ENCODE measurements around the gene TMEM179. TPM values are rescaled to one million over a fixed set of nuclear protein-coding genes. Genes with fewer than 3 reads are reported as not detected.

The TMEM179 gene
- total RNA-seq, 2 donors from 2014 or later: 1.4 to 6.0 TPM

DNA sequence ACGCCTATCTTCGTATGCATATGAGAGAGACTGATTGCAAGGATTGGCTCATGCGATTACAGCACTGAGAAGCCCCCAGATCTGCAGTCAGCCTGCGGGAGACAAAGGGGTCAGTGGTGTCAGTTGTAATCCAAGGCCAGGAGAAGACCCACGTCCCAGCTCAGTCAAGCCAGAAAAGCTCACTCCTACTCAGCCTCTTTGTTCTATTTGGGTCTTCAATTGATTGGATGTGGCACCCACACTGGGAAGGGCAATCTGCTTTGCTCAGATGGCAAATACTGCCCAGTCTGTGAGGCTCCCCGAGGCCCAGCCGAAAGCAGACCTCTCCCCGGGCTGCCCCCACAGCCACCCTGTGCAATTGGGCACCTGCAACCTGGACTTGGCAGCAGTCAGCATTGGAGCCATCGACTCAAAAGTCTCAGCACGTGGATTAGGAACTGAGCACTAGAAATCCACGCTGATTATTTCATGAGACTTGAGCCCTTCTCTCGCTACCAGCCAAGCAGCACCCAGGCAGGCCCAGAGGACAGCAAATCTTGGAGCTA is 39.6 kb upstream of the TMEM179 start:
- intact Hi-C loops (cut with DNase I): no loop called here
- H3K4me3 ChIP-seq: no peak overlapping the region
- H3K4me1 ChIP-seq (replicated peaks): no peaks in the 10 kb centered on the region
- 84% methylated on average over 12 of the region's 12 CpGs for WGBS
- no peak overlapping the region for H3K27ac ChIP-seq
- TF ChIP-seq, protein P1, sequence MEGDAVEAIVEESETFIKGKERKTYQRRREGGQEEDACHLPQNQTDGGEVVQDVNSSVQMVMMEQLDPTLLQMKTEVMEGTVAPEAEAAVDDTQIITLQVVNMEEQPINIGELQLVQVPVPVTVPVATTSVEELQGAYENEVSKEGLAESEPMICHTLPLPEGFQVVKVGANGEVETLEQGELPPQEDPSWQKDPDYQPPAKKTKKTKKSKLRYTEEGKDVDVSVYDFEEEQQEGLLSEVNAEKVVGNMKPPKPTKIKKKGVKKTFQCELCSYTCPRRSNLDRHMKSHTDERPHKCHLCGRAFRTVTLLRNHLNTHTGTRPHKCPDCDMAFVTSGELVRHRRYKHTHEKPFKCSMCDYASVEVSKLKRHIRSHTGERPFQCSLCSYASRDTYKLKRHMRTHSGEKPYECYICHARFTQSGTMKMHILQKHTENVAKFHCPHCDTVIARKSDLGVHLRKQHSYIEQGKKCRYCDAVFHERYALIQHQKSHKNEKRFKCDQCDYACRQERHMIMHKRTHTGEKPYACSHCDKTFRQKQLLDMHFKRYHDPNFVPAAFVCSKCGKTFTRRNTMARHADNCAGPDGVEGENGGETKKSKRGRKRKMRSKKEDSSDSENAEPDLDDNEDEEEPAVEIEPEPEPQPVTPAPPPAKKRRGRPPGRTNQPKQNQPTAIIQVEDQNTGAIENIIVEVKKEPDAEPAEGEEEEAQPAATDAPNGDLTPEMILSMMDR (IDR thresholded peaks at IDR 0.05): no peak
- no peak for TF ChIP-seq POLR2A (IDR thresholded peaks at IDR 0.05)
- TF ChIP-seq POLR2AphosphoS5 (IDR thresholded peaks at IDR 0.05): no peak
- no peaks in the 10 kb centered on the region for H3K9me3 ChIP-seq
- no peak for DNase-seq (ENCODE audit: low spot score)
- no peaks in the 10 kb centered on the region for H3K36me3 ChIP-seq
- no peaks in the 10 kb centered on the region for H3K27me3 ChIP-seq (replicated peaks; ENCODE audit: insufficient read depth)

DNA sequence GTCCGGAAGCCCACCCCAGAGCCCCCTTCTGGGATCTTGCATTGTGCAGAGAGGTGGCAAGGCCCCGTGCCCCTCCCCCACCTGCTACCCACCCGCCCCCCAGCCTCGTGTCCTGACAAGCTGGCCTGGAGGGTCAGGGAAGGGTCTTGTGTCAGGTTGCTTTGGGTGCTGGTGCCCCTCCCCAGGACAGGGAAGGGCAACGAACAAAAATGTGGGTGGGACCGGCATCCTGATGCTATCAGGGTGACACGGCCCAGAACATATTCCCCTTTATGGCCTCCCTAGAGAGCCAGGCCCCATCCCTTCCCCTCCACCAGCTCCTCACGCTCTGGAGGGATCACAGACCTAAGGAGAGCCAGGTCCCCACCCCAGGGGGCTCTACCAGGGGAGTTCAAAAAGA is 38.7 kb upstream of the TMEM179 start:
- H3K4me1 ChIP-seq (replicated peaks): no peaks in the 10 kb centered on the region
- H3K9me3 ChIP-seq: no peaks in the 10 kb centered on the region
- no peaks in the 10 kb centered on the region for H3K27me3 ChIP-seq (replicated peaks; ENCODE audit: insufficient read depth)
- TF ChIP-seq, protein P1 (IDR thresholded peaks at IDR 0.05): no peak
- TF ChIP-seq POLR2AphosphoS5 (IDR thresholded peaks at IDR 0.05): no peak
- TF ChIP-seq POLR2A (IDR thresholded peaks at IDR 0.05): no peak
- 38% methylated on average over 7 of the region's 8 CpGs for WGBS
- no peak for DNase-seq (ENCODE audit: low spot score)
- no peak overlapping the region for H3K27ac ChIP-seq
- no peak overlapping the region for H3K4me3 ChIP-seq
- intact Hi-C loops (cut with DNase I): no loop called here
- no peaks in the 10 kb centered on the region for H3K36me3 ChIP-seq

DNA sequence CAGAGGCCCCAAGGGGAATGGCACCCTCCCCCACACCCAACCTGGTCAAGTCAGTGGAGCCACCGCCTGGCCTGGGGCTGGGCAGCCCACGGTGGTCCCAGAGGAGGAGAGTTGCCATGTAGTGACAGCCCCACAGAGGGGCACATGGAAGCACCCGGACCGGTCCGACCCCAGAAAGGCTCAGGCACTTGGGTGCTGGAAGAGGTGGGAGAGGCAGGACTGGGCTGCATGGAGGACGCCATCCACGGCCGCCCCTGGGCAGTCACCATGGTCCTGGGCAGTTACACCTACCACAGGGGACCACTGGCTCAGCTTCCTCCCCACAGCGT is 37.9 kb upstream of the TMEM179 start:
- TF ChIP-seq, protein P1 (IDR thresholded peaks at IDR 0.05): no peak
- TF ChIP-seq POLR2A (IDR thresholded peaks at IDR 0.05) (no peak), POLR2AphosphoS5 (IDR thresholded peaks at IDR 0.05) (no peak)
- DNase-seq (ENCODE audit: low spot score): no peak
- Histone ChIP-seq H3K4me1 (replicated peaks) (no peaks in the 10 kb centered on the region), H3K36me3 (no peaks in the 10 kb centered on the region), H3K9me3 (no peaks in the 10 kb centered on the region), H3K27ac (no peak overlapping the region), H3K4me3 (no peak overlapping the region), H3K27me3 (replicated peaks; ENCODE audit: insufficient read depth) (no peaks in the 10 kb centered on the region)
- WGBS: 93% methylated on average over 9 of the region's 9 CpGs
- intact Hi-C loops (cut with DNase I): no loop called here

DNA sequence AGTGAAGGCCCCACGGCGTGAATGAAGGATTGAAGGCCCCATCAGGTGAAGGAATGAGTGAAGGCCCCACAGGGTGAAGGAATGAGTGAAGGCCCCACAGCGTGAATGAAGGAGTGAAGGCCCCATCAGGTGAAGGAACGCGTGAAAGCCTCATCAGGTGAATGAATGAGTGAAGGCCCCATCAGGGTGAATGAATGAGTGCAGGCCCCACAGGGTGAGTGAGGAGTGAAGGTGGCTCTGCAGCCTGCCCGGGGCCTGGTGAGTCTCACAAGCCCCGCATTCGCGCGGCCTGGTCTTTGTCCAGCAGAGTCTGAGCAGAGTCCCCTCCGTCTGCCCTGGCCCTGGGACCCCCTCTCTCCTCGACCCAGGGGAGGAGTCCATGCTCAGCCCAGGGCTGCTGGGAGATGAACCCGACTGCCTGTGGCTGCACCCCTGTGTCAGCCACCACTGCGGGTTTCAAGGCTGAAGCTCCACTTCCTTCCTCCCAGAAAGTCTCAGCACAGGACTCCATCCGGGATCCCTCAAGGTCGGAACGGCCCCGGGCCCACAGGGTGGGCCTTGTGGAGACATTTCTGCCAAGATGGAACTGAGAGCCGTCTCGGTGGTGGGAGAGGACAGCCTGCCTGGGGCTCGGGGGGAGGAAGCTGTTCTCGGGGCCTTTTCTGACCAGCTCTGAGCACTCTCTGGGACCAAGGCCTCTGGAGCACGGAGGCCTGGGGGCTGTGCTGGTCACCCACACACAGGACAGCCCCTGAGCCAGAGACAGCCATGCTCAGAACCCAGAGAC is 37.4 kb upstream of the TMEM179 start:
- H3K27ac ChIP-seq: no peak overlapping the region
- no peak for DNase-seq (ENCODE audit: low spot score)
- no peak overlapping the region for H3K4me3 ChIP-seq
- WGBS: 77% methylated on average over 23 of the region's 23 CpGs
- no peaks in the 10 kb centered on the region for H3K4me1 ChIP-seq (replicated peaks)
- H3K27me3 ChIP-seq (replicated peaks; ENCODE audit: insufficient read depth): no peaks in the 10 kb centered on the region
- intact Hi-C loops (cut with DNase I): no loop called here
- H3K9me3 ChIP-seq: no peaks in the 10 kb centered on the region
- H3K36me3 ChIP-seq: no peaks in the 10 kb centered on the region
- TF ChIP-seq POLR2AphosphoS5 (IDR thresholded peaks at IDR 0.05) (no peak), POLR2A (IDR thresholded peaks at IDR 0.05) (no peak)
- TF ChIP-seq, protein P1 (IDR thresholded peaks at IDR 0.05): no peak

DNA sequence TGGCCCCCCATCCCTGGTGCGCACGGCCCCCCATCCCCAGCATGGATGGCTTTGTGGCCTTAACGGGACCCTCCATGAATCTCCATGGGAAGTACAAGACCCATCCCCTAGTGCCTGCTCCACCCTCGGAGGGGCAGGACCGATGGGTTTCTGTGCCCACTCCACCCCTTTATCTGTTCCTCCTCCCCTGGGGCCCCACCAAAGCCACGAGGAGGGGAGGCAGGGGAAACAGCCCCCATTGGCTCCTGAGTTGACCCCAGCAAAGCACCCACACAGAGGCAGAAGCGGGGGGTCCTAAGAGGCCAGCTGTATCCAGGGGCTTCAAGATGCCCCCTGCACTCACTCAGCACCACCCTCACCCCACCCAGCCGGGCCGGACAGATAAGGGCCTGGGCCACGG is 36.1 kb upstream of the TMEM179 start:
- Histone ChIP-seq H3K27me3 (replicated peaks; ENCODE audit: insufficient read depth) (no peaks in the 10 kb centered on the region), H3K9me3 (no peaks in the 10 kb centered on the region), H3K36me3 (no peaks in the 10 kb centered on the region), H3K27ac (no peak overlapping the region), H3K4me1 (replicated peaks) (no peaks in the 10 kb centered on the region), H3K4me3 (no peak overlapping the region)
- TF ChIP-seq, protein P1 (IDR thresholded peaks at IDR 0.05): no peak
- TF ChIP-seq POLR2AphosphoS5 (IDR thresholded peaks at IDR 0.05) (no peak), POLR2A (IDR thresholded peaks at IDR 0.05) (no peak)
- 78% methylated on average over 10 of the region's 10 CpGs for WGBS
- intact Hi-C loops (cut with DNase I): no loop called here
- DNase-seq (ENCODE audit: low spot score): no peak
